HG03097 (cell line): ENCODE measurements around the gene PHOX2A.

ENCODE experiments used
- ATAC-seq: cut with Tn5 transposase; IDR thresholded peaks from one replicate; pipeline ENCODE4 v1.9.1; 2021; ENCODE audit not compliant: unreplicated experiment, low FRiP score

The PHOX2A gene

GRCh38 chr11:72235351-72236057 is 8.5 kb downstream of the PHOX2A start:
- ATAC-seq, result no peak

- ATAC-seq, result no peak
Observed at GRCh38 chr11:72234920-72235319, 9.1 kb downstream of the PHOX2A start.

GRCh38 chr11:72234514-72234830 is 9.5 kb downstream of the PHOX2A start:
- no peak for ATAC-seq

- no peak for ATAC-seq
Observed at GRCh38 chr11:72233773-72234513, 10.0 kb downstream of the PHOX2A start.

- no peak for ATAC-seq
Observed at GRCh38 chr11:72233056-72233772, 10.8 kb downstream of the PHOX2A start.

GRCh38 chr11:72232260-72233055 is 11.5 kb downstream of the PHOX2A start:
- ATAC-seq, result no peak

- no peak for ATAC-seq
Observed at GRCh38 chr11:72231396-72232259, 12.3 kb downstream of the PHOX2A start.

GRCh38 chr11:72230764-72231365 is 13.1 kb downstream of the PHOX2A start:
- ATAC-seq, result no peak

GRCh38 chr11:72229925-72230763 is 13.8 kb downstream of the PHOX2A start:
- no peak for ATAC-seq

- no peak for ATAC-seq
Observed at GRCh38 chr11:72229336-72229924, 14.5 kb downstream of the PHOX2A start.

GRCh38 chr11:72228844-72229231 is 15.1 kb downstream of the PHOX2A start:
- no peak for ATAC-seq

GRCh38 chr11:72228229-72228843 is 15.6 kb downstream of the PHOX2A start:
- no peak for ATAC-seq

GRCh38 chr11:72227316-72228228 is 16.4 kb downstream of the PHOX2A start:
- no peak for ATAC-seq

GRCh38 chr11:72226701-72227100 is 17.3 kb downstream of the PHOX2A start:
- no peak for ATAC-seq

GRCh38 chr11:72225411-72225951 is 18.5 kb downstream of the PHOX2A start:
- no peak for ATAC-seq

GRCh38 chr11:72224564-72225410 is 19.2 kb downstream of the PHOX2A start, which contains the start of gene INPPL1:
INPPL1 (plus strand) TSS chr11:72224767; CDS start chr11:72224985, 218 bp downstream.
- ATAC-seq, result no peak
